Activated CD4-positive, alpha-beta T cell treated with anti-CD3 and anti-CD28 coated beads, Interleukin-2, Interleukin-4, amounts not matched to agents 100 ng/mL and 50 ng/mL, durations not matched to agents 16 hours and 8 hours (primary cell): ENCODE results near the gene NSD1.

ENCODE experiments used
- DNase-seq: peaks from one replicate; pipeline ENCODE4 v3.0.0-alpha.2; 2020; ENCODE audit warnings: low spot score

The NSD1 gene, protein sequence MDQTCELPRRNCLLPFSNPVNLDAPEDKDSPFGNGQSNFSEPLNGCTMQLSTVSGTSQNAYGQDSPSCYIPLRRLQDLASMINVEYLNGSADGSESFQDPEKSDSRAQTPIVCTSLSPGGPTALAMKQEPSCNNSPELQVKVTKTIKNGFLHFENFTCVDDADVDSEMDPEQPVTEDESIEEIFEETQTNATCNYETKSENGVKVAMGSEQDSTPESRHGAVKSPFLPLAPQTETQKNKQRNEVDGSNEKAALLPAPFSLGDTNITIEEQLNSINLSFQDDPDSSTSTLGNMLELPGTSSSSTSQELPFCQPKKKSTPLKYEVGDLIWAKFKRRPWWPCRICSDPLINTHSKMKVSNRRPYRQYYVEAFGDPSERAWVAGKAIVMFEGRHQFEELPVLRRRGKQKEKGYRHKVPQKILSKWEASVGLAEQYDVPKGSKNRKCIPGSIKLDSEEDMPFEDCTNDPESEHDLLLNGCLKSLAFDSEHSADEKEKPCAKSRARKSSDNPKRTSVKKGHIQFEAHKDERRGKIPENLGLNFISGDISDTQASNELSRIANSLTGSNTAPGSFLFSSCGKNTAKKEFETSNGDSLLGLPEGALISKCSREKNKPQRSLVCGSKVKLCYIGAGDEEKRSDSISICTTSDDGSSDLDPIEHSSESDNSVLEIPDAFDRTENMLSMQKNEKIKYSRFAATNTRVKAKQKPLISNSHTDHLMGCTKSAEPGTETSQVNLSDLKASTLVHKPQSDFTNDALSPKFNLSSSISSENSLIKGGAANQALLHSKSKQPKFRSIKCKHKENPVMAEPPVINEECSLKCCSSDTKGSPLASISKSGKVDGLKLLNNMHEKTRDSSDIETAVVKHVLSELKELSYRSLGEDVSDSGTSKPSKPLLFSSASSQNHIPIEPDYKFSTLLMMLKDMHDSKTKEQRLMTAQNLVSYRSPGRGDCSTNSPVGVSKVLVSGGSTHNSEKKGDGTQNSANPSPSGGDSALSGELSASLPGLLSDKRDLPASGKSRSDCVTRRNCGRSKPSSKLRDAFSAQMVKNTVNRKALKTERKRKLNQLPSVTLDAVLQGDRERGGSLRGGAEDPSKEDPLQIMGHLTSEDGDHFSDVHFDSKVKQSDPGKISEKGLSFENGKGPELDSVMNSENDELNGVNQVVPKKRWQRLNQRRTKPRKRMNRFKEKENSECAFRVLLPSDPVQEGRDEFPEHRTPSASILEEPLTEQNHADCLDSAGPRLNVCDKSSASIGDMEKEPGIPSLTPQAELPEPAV (N-terminal part only)

DNA sequence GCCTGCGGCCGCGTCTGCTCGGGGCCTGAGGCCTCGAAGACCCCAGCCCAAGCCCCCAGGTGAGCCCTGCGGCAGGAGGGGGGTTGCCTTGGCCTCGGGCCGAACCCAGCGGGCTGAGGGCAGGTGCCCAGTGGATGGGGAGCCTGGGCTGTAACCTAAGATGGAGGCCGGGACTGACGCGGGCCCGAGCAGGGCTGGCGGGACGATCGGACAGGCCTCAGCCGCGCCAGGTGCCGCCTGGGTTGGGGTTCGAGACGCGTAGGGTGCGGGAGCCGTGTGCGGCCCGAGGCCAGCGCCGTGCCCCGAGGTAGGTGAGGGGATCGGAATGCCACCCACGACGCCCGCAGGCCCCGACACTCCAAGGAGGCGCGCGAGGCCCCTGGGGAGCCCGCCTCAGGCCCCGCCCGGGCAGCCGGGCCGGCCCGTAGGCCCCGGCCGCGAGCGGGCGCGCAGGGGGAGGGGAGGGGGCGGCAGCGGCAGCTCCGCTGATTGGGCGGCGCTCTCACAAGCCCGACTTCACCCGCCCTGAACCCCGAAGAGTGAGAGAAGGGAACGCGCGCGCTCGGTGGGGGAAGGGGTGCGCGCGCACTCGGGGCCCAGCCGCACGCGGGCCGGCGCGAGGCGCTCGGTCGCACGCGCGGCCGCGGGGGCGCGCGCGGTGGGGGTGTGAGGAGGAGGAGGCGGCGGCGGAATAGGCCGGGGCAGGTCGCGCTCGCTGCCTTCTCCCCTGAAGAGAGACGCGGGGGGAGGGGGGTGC lies at the start of gene NSD1:
Gene NSD1 (plus strand): TSS at position 678 of the 757 bp plus-strand sequence. CDS start 1,331 bp downstream, outside the sequence.
- peak; percentile 93 for DNase-seq

DNA sequence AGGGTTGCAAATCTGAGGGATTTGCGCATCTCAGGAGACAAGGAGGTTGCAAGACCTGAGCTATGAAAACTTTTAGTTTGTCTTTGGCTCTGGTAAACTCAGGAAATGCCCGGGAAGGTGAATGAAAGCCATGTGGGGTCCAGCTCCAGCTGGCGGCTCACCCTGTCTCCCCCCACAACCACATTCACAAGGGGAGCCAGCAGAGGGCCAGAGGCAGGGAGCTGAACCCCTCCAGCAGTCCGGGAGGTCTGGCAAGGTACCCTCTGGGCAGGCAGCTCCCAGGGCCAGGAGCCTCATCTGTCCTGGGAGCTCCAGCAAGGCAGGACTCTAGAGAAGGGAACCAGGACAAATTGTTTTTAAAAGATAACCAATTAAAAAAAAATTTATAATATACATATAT lies 49.4 kb upstream of the NSD1 start:
- no peak for DNase-seq

- no peak for DNase-seq
Measured at GRCh38 chr5:177085985-177086653, 47.5 kb upstream of the NSD1 start.

DNA sequence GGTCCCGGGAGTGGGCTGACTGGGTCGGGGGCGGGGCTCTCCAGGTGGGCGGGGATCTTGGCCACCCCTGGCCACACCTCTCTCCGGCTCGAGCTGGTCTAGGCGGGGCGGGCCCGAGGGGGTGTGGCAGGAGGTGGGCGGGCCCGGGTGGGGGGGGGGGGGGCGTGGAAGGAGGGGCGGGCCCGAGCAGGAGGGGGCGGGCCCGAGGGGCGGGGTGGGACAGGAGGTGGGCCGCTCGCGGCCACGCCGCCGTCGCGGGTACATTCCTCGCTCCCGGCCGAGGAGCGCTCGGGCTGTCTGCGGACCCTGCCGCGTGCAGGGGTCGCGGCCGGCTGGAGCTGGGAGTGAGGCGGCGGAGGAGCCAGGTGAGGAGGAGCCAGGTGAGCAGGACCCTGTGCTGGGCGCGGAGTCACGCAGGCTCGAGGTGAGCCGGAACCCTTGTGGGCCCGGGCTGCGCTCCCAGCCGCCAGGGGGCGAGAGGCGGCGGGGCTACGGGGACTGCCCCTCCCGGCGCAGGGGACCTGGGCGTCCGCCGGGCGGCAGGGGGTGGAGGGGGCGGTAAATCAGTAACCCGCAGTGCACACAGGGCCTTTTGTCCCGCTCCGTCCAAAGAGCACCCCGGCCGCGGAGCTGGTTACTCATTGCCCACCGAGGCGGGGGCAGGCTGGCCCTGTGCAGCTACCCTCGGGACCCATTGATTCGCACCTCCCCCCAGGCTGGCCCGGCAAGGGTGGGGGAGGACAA lies 46.7 kb upstream of the NSD1 start, which contains the start of gene FGFR4:
Gene FGFR4 (plus strand): TSS at position 262 of the 744 bp plus-strand sequence. CDS start 2,688 bp downstream, outside the sequence.
- DNase-seq: peak; percentile 53

DNA sequence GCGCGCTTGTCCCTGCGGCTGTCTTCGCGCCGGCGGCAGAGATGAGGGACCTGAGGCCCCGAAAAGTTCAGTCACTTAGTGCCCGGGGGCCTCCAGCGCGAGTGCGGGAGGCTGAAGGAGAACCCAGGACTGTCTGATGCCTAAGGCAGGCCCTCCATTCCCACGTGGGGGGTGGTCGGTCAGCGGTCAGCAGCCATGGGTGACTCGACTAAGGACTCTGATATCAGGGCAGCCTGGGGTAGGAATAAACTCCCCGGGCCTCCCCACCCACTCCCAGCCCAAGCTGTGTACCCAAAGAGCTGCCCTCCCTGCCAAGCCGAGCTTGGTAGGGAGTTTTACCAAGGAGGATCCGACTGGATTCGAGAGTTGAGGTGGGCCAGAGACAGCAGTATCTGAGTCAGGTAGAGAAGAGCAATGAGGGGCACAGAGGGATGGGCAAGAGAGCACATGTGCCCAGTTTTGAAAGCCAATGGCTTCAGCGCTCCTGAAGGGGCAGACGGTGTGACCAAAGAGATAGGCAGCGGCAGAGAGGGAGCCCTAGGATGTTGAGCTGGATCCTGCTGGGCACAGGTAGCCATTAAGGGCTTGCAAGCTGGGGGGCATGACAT lies 46.1 kb upstream of the NSD1 start:
- no peak for DNase-seq

DNA sequence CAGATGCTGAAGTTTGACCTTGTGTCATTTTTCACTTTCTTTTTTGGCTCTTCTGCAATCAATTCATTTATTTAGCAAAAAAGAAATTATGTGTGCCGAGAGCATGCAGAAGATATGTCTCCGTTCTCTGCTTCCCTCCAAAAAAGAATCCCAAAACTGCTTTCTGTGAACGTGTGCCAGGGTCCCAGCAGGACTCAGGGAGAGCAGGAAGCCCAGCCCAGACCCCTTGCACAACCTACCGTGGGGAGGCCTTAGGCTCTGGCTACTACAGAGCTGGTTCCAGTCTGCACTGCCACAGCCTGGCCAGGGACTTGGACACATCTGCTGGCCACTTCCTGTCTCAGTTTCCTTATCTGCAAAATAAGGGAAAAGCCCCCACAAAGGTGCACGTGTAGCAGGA lies 44.4 kb upstream of the NSD1 start:
- DNase-seq: no peak

DNA sequence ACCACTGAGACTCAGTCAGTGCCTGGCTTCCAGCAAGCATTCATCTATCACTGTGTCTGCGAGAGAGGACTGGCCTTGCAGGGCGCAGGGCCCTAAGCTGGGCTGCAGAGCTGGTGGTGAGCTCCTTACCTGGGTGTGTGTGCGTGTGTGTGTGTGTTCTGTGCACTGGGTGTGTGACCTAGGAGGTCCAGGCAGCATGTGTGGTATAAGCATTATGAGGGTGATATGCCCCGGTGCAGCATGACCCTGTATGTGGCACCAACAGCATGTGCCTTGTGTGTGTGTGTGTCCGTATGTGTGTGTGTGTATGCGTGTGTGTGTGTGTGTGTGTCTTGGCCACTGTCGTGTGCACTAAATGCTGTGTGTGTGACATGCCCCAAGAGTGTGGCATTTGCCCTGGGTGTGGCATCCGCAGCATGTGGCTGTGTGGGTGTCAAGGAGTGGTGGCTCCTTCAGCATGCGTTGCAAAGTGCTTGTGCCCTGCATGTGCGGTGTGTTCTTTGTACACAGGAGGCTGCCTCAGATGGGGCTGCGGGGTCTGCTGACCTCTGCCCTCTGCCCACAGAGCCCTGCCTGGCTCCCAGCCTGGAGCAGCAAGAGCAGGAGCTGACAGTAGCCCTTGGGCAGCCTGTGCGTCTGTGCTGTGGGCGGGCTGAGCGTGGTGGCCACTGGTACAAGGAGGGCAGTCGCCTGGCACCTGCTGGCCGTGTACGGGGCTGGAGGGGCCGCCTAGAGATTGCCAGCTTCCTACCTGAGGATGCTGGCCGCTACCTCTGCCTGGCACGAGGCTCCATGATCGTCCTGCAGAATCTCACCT lies 43.5 kb upstream of the NSD1 start:
- no peak for DNase-seq

- DNase-seq: no peak
Measured at GRCh38 chr5:177090813-177091212, 42.8 kb upstream of the NSD1 start.

DNA sequence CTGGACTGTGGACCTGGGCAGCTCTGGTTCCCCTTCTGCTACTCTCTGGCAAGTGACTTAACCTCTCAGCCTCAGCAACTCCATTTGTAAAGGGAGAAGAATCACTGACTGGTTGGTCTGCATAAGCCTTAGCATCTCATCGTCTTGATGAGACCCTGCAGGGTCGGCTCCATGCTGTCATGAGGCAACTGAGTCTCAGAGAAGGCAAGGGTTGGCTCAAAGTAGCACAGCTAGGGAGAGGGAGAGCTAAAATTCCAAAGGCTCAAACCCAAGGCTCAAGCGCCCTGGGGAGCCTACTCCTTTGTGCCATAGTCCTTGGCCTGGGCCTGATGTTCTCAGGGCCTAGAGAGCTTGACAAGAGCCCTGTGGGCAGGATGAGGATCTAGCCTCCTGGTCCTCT lies 42.3 kb upstream of the NSD1 start:
- DNase-seq: no peak

- DNase-seq: no peak
Measured at GRCh38 chr5:177092178-177093081, 41.1 kb upstream of the NSD1 start.

DNA sequence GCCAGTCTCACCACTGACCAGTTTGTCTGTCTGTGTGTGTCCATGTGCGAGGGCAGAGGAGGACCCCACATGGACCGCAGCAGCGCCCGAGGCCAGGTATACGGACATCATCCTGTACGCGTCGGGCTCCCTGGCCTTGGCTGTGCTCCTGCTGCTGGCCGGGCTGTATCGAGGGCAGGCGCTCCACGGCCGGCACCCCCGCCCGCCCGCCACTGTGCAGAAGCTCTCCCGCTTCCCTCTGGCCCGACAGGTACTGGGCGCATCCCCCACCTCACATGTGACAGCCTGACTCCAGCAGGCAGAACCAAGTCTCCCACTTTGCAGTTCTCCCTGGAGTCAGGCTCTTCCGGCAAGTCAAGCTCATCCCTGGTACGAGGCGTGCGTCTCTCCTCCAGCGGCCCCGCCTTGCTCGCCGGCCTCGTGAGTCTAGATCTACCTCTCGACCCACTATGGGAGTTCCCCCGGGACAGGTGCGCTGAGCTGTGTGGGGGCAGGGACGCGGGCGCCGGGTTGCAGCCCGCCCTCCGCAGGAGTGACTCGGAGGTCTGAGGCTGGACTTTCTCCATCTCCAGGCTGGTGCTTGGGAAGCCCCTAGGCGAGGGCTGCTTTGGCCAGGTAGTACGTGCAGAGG lies 40.4 kb upstream of the NSD1 start:
- DNase-seq: no peak

DNA sequence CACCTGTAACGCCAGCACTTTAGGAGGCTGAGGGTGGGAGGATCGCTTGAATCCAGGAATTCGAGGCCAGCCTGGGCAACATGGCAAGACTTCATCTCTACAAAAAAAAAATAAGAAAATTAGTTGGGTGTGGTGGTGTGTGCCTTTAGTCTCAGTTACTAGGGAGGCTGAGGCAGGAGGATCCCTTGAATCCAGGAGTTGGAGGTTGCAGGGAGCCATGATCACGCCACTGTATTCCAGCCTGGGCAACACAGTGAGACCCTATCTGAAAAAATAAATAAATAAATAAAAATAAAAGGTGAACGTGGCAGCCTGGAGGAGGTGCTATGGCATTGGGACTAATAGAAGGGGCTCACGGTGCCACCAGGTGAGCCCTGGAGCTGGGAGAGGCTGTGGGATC lies 39.8 kb upstream of the NSD1 start:
- no peak for DNase-seq

DNA sequence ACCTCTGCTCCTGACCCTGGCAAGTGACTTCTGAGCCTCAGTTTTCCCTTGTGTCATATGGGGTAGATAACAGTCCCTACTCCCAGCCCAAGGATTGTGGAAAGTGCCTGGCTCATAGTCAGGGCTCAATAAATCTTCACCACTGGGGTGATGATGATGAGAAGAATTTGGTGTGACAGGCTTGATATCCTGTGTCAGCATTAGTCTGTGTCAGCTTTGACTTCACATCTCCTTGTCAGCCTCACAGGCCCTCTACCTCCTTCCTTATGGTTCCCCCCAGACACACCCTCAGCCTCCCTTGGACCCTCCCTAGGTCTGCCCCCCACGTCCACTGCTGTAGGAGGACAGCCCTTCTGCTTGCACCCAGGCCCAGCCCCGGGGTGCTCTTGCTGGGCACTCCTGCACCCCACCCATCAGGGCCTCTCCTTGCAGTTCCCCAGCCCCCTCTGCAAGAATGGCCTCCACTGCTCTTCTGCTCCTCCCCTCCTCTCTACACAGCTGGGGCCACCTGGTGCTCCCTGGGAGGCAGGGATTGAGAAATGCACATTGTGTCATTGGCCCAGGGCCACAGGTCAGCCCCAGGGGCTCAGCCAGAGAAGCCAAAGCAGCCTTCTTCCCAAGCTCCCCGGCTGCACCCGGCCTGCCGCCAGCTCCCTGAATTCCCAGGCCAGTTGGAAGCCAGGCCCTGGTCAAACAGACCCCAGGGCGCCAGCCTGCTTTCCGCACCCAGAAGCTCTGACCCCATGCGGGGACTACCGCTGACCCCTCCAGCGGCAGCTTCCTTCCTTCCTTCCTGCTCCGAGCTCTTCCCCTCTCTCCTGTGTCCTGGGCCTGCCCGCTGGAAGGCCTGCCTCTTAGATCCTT lies 39.1 kb upstream of the NSD1 start:
- no peak for DNase-seq

- DNase-seq: no peak
Measured at GRCh38 chr5:177095088-177095669, 38.4 kb upstream of the NSD1 start.

DNA sequence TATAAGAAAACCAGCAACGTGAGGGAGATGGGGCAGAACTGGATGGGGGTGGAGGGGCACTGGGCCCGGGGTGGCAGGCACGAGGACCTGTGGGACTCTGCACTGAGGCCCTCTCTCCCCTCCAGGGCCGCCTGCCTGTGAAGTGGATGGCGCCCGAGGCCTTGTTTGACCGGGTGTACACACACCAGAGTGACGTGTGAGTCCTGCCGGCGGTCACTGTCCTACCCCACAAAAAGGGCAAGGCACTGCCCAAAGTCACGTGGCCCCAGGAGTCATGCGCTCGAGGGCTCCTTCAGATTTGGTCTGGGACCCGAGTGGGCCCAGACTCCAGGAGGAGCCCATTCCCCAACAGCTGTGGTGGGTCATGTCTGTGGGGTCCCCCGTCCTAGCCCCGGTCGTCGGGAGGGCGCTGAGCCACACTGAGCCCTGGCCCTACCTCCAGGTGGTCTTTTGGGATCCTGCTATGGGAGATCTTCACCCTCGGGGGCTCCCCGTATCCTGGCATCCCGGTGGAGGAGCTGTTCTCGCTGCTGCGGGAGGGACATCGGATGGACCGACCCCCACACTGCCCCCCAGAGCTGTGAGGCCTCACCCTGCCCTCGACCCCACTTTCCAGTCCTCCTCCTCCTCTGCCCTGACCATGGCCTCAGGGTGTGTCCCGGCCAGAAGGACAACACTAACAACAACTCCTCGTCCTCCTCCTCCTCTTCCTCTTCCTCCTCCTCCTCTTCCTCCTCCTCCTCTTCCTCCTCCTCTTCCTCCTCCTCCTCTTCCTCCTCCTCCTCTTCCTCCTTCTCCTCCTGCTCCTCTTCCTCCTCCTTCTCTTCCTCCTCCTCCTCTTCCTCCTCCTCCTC lies 37.2 kb upstream of the NSD1 start:
- no peak for DNase-seq
